T-helper 2 cell treated with Interferon-gamma antibody and Interleukin-4, amounts not matched to agents 5 μg/mL and 100 μg/mL, for 36 hours (primary cell): Measurements from ENCODE around the gene DLG1.
A peak's percentile ranks its signal among the peaks of the same experiment; 100 is the strongest.

Experiments
- DNase-seq: peaks from one replicate; pipeline ENCODE4 v3.0.0; 2021; ENCODE audit warnings: low spot score
- H3K27ac Mint-ChIP-seq: one replicate; pipeline ENCODE4 v1.8.0; 2021; ENCODE audit warnings: mild to moderate bottlenecking, mixed read lengths
- H3K27me3 Mint-ChIP-seq: one replicate; pipeline ENCODE4 v1.8.0; 2021; ENCODE audit warnings: low read depth, mixed read lengths
- H3K36me3 Mint-ChIP-seq: one replicate; pipeline ENCODE4 v1.8.0; 2021; ENCODE audit warnings: low read depth, mixed read lengths
- H3K4me1 Mint-ChIP-seq: one replicate; pipeline ENCODE4 v1.8.0; 2021; ENCODE audit warnings: low read depth, mixed read lengths
- H3K4me3 Mint-ChIP-seq: one replicate; pipeline ENCODE4 v1.8.0; 2022; ENCODE audit warnings: mild to moderate bottlenecking, moderate library complexity, mixed read lengths
- H3K9me3 Mint-ChIP-seq: one replicate; pipeline ENCODE4 v1.8.0; 2021; ENCODE audit warnings: mixed read lengths

The DLG1 gene

GRCh38 chr3:197029511-197030167 is 268.8 kb downstream of the DLG1 start, which contains the start of gene MELTF:
Gene MELTF, minus strand, starts transcription at chr3:197029817. Its CDS starts 115 bp downstream, at chr3:197029702.
- peak within 1 kb of the TSS; percentile 41 for H3K27ac Mint-ChIP-seq
- H3K9me3 Mint-ChIP-seq, result peaks cover 9% of the 10 kb centered on the region
- peaks cover 3% of the 10 kb centered on the region for H3K4me1 Mint-ChIP-seq
- peak within 1 kb of the TSS; percentile 64 for H3K4me3 Mint-ChIP-seq
- no peaks in the 10 kb centered on the region for H3K36me3 Mint-ChIP-seq
- DNase-seq, result peak; percentile 78
- H3K27me3 Mint-ChIP-seq, result peaks cover 4% of the 10 kb centered on the region

- Mint-ChIP-seq H3K4me1 (peaks cover 3% of the 10 kb centered on the region), H3K4me3 (peak overlapping the region; percentile 64), H3K36me3 (no peaks in the 10 kb centered on the region), H3K27me3 (peaks cover 4% of the 10 kb centered on the region), H3K27ac (peak overlapping the region; percentile 41), H3K9me3 (peaks cover 4% of the 10 kb centered on the region)
- no peak for DNase-seq
Observed at GRCh38 chr3:197028728-197029510, 269.5 kb downstream of the DLG1 start.

- Mint-ChIP-seq H3K9me3 (no peaks in the 10 kb centered on the region), H3K36me3 (no peaks in the 10 kb centered on the region), H3K4me1 (peaks cover 7% of the 10 kb centered on the region), H3K4me3 (peak overlapping the region; percentile 64), H3K27ac (no peak overlapping the region), H3K27me3 (peaks cover 7% of the 10 kb centered on the region)
- DNase-seq, result no peak
Observed at GRCh38 chr3:197027896-197028727, 270.3 kb downstream of the DLG1 start.

GRCh38 chr3:197027151-197027895 is 271.1 kb downstream of the DLG1 start:
- no peak for DNase-seq
- H3K36me3 Mint-ChIP-seq, result no peaks in the 10 kb centered on the region
- peaks cover 7% of the 10 kb centered on the region for H3K27me3 Mint-ChIP-seq
- H3K4me3 Mint-ChIP-seq, result no peak overlapping the region
- H3K27ac Mint-ChIP-seq, result no peak overlapping the region
- no peaks in the 10 kb centered on the region for H3K9me3 Mint-ChIP-seq
- H3K4me1 Mint-ChIP-seq, result peaks cover 8% of the 10 kb centered on the region

GRCh38 chr3:197026481-197026866 is 271.9 kb downstream of the DLG1 start:
- H3K36me3 Mint-ChIP-seq, result no peaks in the 10 kb centered on the region
- peaks cover 7% of the 10 kb centered on the region for H3K27me3 Mint-ChIP-seq
- H3K4me3 Mint-ChIP-seq, result no peak overlapping the region
- H3K27ac Mint-ChIP-seq, result no peak overlapping the region
- H3K9me3 Mint-ChIP-seq, result no peaks in the 10 kb centered on the region
- no peak for DNase-seq
- peaks cover 8% of the 10 kb centered on the region for H3K4me1 Mint-ChIP-seq

GRCh38 chr3:197025736-197026480 is 272.5 kb downstream of the DLG1 start:
- Mint-ChIP-seq H3K9me3 (no peaks in the 10 kb centered on the region), H3K4me1 (peaks cover 8% of the 10 kb centered on the region), H3K27ac (no peak overlapping the region), H3K27me3 (peaks cover 7% of the 10 kb centered on the region), H3K36me3 (no peaks in the 10 kb centered on the region), H3K4me3 (no peak overlapping the region)
- no peak for DNase-seq

- Mint-ChIP-seq H3K4me1 (peaks cover 7% of the 10 kb centered on the region), H3K27ac (peak overlapping the region; percentile 20), H3K27me3 (peaks cover 10% of the 10 kb centered on the region), H3K9me3 (no peaks in the 10 kb centered on the region), H3K4me3 (no peak overlapping the region), H3K36me3 (no peaks in the 10 kb centered on the region)
- DNase-seq, result no peak
Observed at GRCh38 chr3:197024881-197025735, 273.3 kb downstream of the DLG1 start.

GRCh38 chr3:197023998-197024651 is 274.3 kb downstream of the DLG1 start:
- peaks cover 16% of the 10 kb centered on the region for H3K27me3 Mint-ChIP-seq
- no peaks in the 10 kb centered on the region for H3K9me3 Mint-ChIP-seq
- DNase-seq, result no peak
- H3K36me3 Mint-ChIP-seq, result no peaks in the 10 kb centered on the region
- H3K4me1 Mint-ChIP-seq, result peaks cover 7% of the 10 kb centered on the region
- no peak overlapping the region for H3K4me3 Mint-ChIP-seq
- no peak overlapping the region for H3K27ac Mint-ChIP-seq

GRCh38 chr3:197023241-197023997 is 275.0 kb downstream of the DLG1 start:
- no peaks in the 10 kb centered on the region for H3K36me3 Mint-ChIP-seq
- H3K4me3 Mint-ChIP-seq, result no peak overlapping the region
- H3K9me3 Mint-ChIP-seq, result no peaks in the 10 kb centered on the region
- H3K4me1 Mint-ChIP-seq, result peaks cover 5% of the 10 kb centered on the region
- peaks cover 16% of the 10 kb centered on the region for H3K27me3 Mint-ChIP-seq
- H3K27ac Mint-ChIP-seq, result peak overlapping the region; percentile 60
- no peak for DNase-seq

- DNase-seq, result no peak
- Mint-ChIP-seq H3K4me3 (no peak overlapping the region), H3K9me3 (no peaks in the 10 kb centered on the region), H3K27ac (no peak overlapping the region), H3K36me3 (no peaks in the 10 kb centered on the region), H3K4me1 (peaks cover 5% of the 10 kb centered on the region), H3K27me3 (peaks cover 16% of the 10 kb centered on the region)
Observed at GRCh38 chr3:197022405-197023231, 275.8 kb downstream of the DLG1 start.
